K562 (cell line): ENCODE measurements around the gene CLIC1. TPM values are rescaled to one million over a fixed set of nuclear protein-coding genes. Genes with fewer than 3 reads are reported as not detected.

Source experiments
- ATAC-seq: fragments of 200-7000 bp; cut with Tn5 transposase; 3 replicates; pipeline ENCODE4 v1.9.1; 2020; ENCODE audit warnings: moderate library complexity
- BruUV-seq: library from RNA; stranded (reverse); fragments of 400-500 nt; replicated peaks from 2 replicates; lab custom pipeline; 2021; lab: Mats Ljungman, UMichigan
- CTCF ChIA-PET: fragments of 300-600 bp; formaldehyde crosslinking; extraction: SDS; loops from one replicate; lab custom pipeline; 2021; ENCODE audit warnings: low intra/inter-chr PET ratio; lab: Yijun Ruan, JAX
- POLR2A ChIA-PET: fragments of 300-600, 350-650 bp; sonication (Branson Sonifier 250); formaldehyde crosslinking; extraction: SDS; loops from one replicate; lab custom pipeline; 2021; ENCODE audit warnings: antibody characterized with exemption, inconsistent platforms; lab: Yijun Ruan, JAX
- DNase-seq, 4 experiments: peaks; one replicate each; pipeline versions ENCODE4 v3.0.0 to v3.0.0-alpha.2; 2011 to 2018; ENCODE audit warnings: low spot score in 3 of 4, mixed read lengths in 3 of 4; ENCODE audit errors: extremely low read depth in 1 of 4
- FAIRE-seq: peaks from 2 replicates; lab custom pipeline; 2011; peaks lifted over from hg19 to GRCh38; lab: Jason Lieb, UNC
- H2AFZ ChIP-seq: 2 replicates; pipeline ENCODE4 v1.6.0; 2011; ENCODE audit warnings: low read depth, low read length, control low read depth, inconsistent platforms
- H3K27ac ChIP-seq: fragments of 200-600 bp; 3 replicates; pipeline ENCODE4 v1.8.0; 2011; ENCODE audit warnings: low read depth, mild to moderate bottlenecking, control low read depth, inconsistent platforms, low read length, moderate library complexity, mixed read lengths; ENCODE audit errors: extremely low read depth
- H3K27me3 ChIP-seq, 2 experiments: fragments of 300-600 bp in 1 of 2; 2 replicates in 1 of 2; 3 replicates in 1 of 2; pipeline versions ENCODE4 v1.6.0 to v1.8.0; 2011; ENCODE audit warnings: inconsistent platforms in 2 of 2, low read length in 2 of 2, mild to moderate bottlenecking in 1 of 2, mixed read lengths in 1 of 2, moderate library complexity in 1 of 2; ENCODE audit not compliant: control insufficient read depth in 2 of 2, insufficient read depth in 2 of 2
- H3K36me3 ChIP-seq: fragments of 300-600 bp; 3 replicates; pipeline ENCODE4 v1.8.0; 2011; ENCODE audit warnings: mild to moderate bottlenecking, low read length, inconsistent platforms; ENCODE audit not compliant: control insufficient read depth, insufficient read depth
- H3K4me1 ChIP-seq, 2 experiments: fragments of 200-600 bp in 1 of 2; replicated peaks in 1 of 2; 2 replicates in 1 of 2; 3 replicates in 1 of 2; pipeline versions ENCODE4 v1.5.1 to v1.8.0; 2011; ENCODE audit warnings: inconsistent platforms in 2 of 2, low read length in 2 of 2, mild to moderate bottlenecking in 1 of 2, mixed read lengths in 1 of 2, moderate library complexity in 1 of 2; ENCODE audit not compliant: control insufficient read depth in 2 of 2, insufficient read depth in 2 of 2
- H3K4me2 ChIP-seq: 2 replicates; pipeline ENCODE4 v1.6.1; 2011; ENCODE audit warnings: low read length, control low read depth, inconsistent platforms, mixed read lengths; ENCODE audit not compliant: insufficient read depth
- H3K4me3 ChIP-seq: fragments of 200-600 bp; sonication (generic), shearing (Covaris generic); 2 replicates; pipeline ENCODE4 v1.5.1; 2016; ENCODE audit warnings: control low read depth, inconsistent platforms
- H3K79me2 ChIP-seq: fragments of 200-600 bp; 3 replicates; pipeline ENCODE4 v1.8.0; 2011; ENCODE audit warnings: low read length, inconsistent platforms; ENCODE audit not compliant: control insufficient read depth, insufficient read depth
- H3K9ac ChIP-seq, 2 experiments: 2 replicates each; pipeline versions ENCODE4 v1.6.0 to v1.6.1; 2011; ENCODE audit warnings: low read depth in 2 of 2, low read length in 2 of 2, control low read depth in 1 of 2, inconsistent platforms in 1 of 2, mild to moderate bottlenecking in 1 of 2, mixed read lengths in 1 of 2; ENCODE audit not compliant: insufficient read depth in 1 of 2
- H3K9me1 ChIP-seq: one replicate; pipeline ENCODE4 v1.6.0; 2011; ENCODE audit warnings: inconsistent platforms, mild to moderate bottlenecking, low read length, moderate library complexity; ENCODE audit not compliant: control insufficient read depth, insufficient read depth
- H3K9me3 ChIP-seq: replicated peaks from 2 replicates; pipeline ENCODE4 v1.5.1; 2011; ENCODE audit warnings: low read depth, low read length, inconsistent platforms; ENCODE audit not compliant: control insufficient read depth, insufficient read depth
- H4K20me1 ChIP-seq: replicated peaks from 2 replicates; pipeline ENCODE4 v1.6.1; 2011; ENCODE audit warnings: low read length, inconsistent platforms, mixed read lengths; ENCODE audit not compliant: control insufficient read depth, insufficient read depth
- ATF7 ChIP-seq: fragments of 450-650 bp; IDR thresholded peaks from 2 replicates; pipeline ENCODE4 v1.7.1; 2014; ENCODE audit warnings: mild to moderate bottlenecking, moderate library complexity
- CXXC5 ChIP-seq: fragments of 250-450 bp; sonication (Bioruptor Pico); IDR thresholded peaks from 2 replicates; pipeline ENCODE4 v1.8.0; 2022; ENCODE audit warnings: inconsistent platforms, mild to moderate bottlenecking, moderate library complexity
- FIP1L1 ChIP-seq: fragments of 200-400 bp; formaldehyde crosslinking; IDR thresholded peaks from 2 replicates; pipeline ENCODE4 v1.6.1; 2018; ENCODE audit warnings: mild to moderate bottlenecking, low read depth, low read length; ENCODE audit not compliant: poor library complexity, severe bottlenecking
- HNRNPH1 ChIP-seq: fragments of 200-400 bp; formaldehyde crosslinking; optimal IDR thresholded peaks from 2 replicates; pipeline ENCODE3; 2017; ENCODE audit warnings: low read depth, mild to moderate bottlenecking, low read length, moderate library complexity
- MAZ ChIP-seq, 2 experiments: fragments of 450-650 bp in 1 of 2; sonication (generic) in 1 of 2; formaldehyde crosslinking; IDR thresholded peaks in 1 of 2; conservative IDR thresholded peaks in 1 of 2; 2 replicates each; pipeline versions ENCODE4 v1.4.0 to v1.5.0; 2020; ENCODE audit warnings: mild to moderate bottlenecking in 1 of 2, missing genetic modification reagents in 1 of 2
- RBM22 ChIP-seq: fragments of 200-400 bp; formaldehyde crosslinking; IDR thresholded peaks from 2 replicates; pipeline ENCODE4 v1.6.1; 2018; ENCODE audit warnings: low read length, low read depth; ENCODE audit not compliant: poor library complexity, severe bottlenecking
- RBM39 ChIP-seq: fragments of 200-400 bp; formaldehyde crosslinking; optimal IDR thresholded peaks from 2 replicates; pipeline ENCODE3; 2018; ENCODE audit warnings: low read depth, low read length
- RNF2 ChIP-seq: sonication (generic); IDR thresholded peaks from 2 replicates; pipeline ENCODE4 v1.6.1; 2016
- ZC3H4 ChIP-seq: sonication (generic); formaldehyde crosslinking; IDR thresholded peaks from 2 replicates; pipeline ENCODE4 v1.9.0; 2021; ENCODE audit warnings: missing genetic modification reagents, borderline replicate concordance
- ZC3H8 ChIP-seq: fragments of 450-650 bp; IDR thresholded peaks from 2 replicates; pipeline ENCODE4 v1.6.1; 2017
- ZNF184 ChIP-seq: sonication (generic); formaldehyde crosslinking; IDR thresholded peaks from 2 replicates; pipeline ENCODE4 v1.5.0; 2020; ENCODE audit warnings: missing genetic modification reagents
- ZNF24 ChIP-seq: fragments of 450-650 bp; IDR thresholded peaks from 2 replicates; pipeline ENCODE4 v1.6.1; 2016
- ZNF324 ChIP-seq: fragments of 250-450 bp; sonication (Bioruptor Pico); IDR thresholded peaks from 2 replicates; pipeline ENCODE4 v1.4.0; 2020; ENCODE audit warnings: mild to moderate bottlenecking
- WGBS: fragments of 100-300 bp; shearing (Covaris generic); methylation state at CpG from one replicate; pipeline ENCODE4 v1.1.6; 2016; ENCODE audit warnings: low coverage, mixed read lengths; ENCODE audit not compliant: insufficient coverage; ENCODE audit errors: missing lambda C conversion rate; 5-methylcytosine and 5-hydroxymethylcytosine counted together
- in situ Hi-C: fragments of 300-500 bp; cut with MboI; formaldehyde crosslinking; loops from 4 replicates; pipeline ENCODE4 v1.15.0; 2018; ENCODE audit warnings: inconsistent platforms, mixed read lengths
- intact Hi-C: fragments of 100-400 bp; cut with micrococcal nuclease; formaldehyde crosslinking; loops from 2 replicates; pipeline ENCODE4 v1.14.2; 2022
- polyA plus RNA-seq, 8 experiments: library from polyadenylated mRNA; depleted of rRNA in 4 of 8; stranded (reverse) in 5 of 8; unstranded in 3 of 8; fragments of >200 nt; fragmentation: Nextera tagmentation in 2 of 8; fragmentation: Illumina TruSeq in 1 of 8; extraction: Ambion mirVana in 2 of 8; extraction: Trizol in 1 of 8; gene quantifications; 2 replicates each; pipeline versions ENCODE4 v1.2.1 to v1.2.3, GENCODE V29; 2011 to 2014; ENCODE audit warnings: inconsistent platforms in 1 of 8, missing spikeins in 1 of 8
- total RNA-seq, 7 experiments: library from RNA; depleted of rRNA in 6 of 7; stranded (reverse); fragments of >200 nt in 6 of 7; fragmentation: Illumina TruSeq in 2 of 7; extraction: Trizol in 2 of 7; gene quantifications; 2 replicates each; pipeline versions ENCODE4 v1.2.1 to v1.2.3, GENCODE V29; 2011 to 2021; ENCODE audit warnings: low replicate concordance in 1 of 7
- TF ChIP-seq, protein P1 (sequence below): sonication (generic); formaldehyde crosslinking; IDR thresholded peaks from 2 replicates; pipeline ENCODE4 v1.9.0; 2022; ENCODE audit warnings: mild to moderate bottlenecking, missing genetic modification reagents
- TF ChIP-seq, protein P2 (sequence below): fragments of 450-650 bp; IDR thresholded peaks from 2 replicates; pipeline ENCODE4 v1.6.1; 2016; ENCODE audit warnings: missing biosample characterization, missing genetic modification characterization
- TF ChIP-seq, protein P3 (sequence below): sonication (generic); formaldehyde crosslinking; IDR thresholded peaks from 2 replicates; pipeline ENCODE4 v1.9.0; 2022; ENCODE audit warnings: mild to moderate bottlenecking, missing genetic modification reagents
- TF ChIP-seq, protein P4 (sequence below): sonication (generic); formaldehyde crosslinking; IDR thresholded peaks from 2 replicates; pipeline ENCODE4 v1.8.0; 2022; ENCODE audit warnings: mild to moderate bottlenecking, missing genetic modification reagents, borderline replicate concordance
- TF ChIP-seq, protein P5 (sequence below): fragments of 250-450 bp; sonication (Bioruptor Pico); IDR thresholded peaks from 2 replicates; pipeline ENCODE4 v1.9.0; 2021; ENCODE audit warnings: mild to moderate bottlenecking

Gene CLIC1
- total and polyA plus RNA-seq, 9 of the 15 experiments (the other 6 are each of a cell fraction or from before 2014, with no cell fraction given) = 1,267 to 2,419 (median 1,808) TPM

DNA sequence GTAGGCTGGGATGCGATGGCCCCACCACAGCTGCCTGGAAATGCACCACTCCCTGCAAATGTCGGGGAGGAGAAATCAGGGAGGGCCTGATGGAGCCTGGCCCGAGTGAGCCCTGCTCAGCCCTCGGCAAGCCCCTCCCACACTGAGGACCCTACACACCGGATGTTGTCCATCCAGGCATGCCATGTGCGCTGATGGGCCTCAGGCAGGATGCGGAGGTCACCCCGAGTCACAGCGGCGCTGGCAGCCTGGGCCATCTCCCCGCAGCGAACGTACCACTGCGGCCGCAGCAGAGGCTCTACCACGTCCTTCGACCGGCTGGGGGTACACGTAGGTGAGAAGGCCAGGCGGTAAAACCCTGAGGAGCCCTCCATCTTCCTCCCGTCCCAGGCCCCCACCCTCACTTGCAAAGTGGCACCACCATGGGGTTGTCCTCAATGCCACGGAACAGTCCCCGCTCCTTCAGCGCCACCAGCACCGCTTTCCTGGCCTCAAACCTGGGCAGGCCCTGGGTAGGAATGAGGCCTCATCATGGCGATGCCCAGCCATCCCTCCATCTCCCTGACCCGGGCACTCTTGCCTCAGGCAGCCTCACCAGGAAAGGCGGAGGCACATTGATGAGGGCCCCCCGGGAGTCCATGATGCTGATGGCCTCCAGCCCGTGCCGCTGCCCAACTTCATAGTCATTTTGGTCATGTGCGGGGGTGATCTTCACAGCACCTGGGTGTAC lies 46.0 kb upstream of the CLIC1 start:
- BruUV-seq = TSS peak; percentile 35
- H3K9ac ChIP-seq = peak overlapping the region in 1 of 2 experiments; percentile 40; a peak in 1 of 4 replicates
- H3K36me3 ChIP-seq = peaks cover 98% of the 10 kb centered on the region; the same call in 2 of the 3 replicates
- H3K9me1 ChIP-seq = no peaks in the 10 kb centered on the region
- no peak overlapping the region for H2AFZ ChIP-seq
- no peak for DNase-seq
- H3K79me2 ChIP-seq = no peaks in the 10 kb centered on the region
- H3K27ac ChIP-seq = no peak overlapping the region
- H3K4me3 ChIP-seq = no peak overlapping the region
- intact Hi-C loops (no loop called here), in situ Hi-C loops (no loop called here)
- no peaks in the 10 kb centered on the region for H3K9me3 ChIP-seq
- ChIA-PET CTCF (no interaction called here), POLR2A (interaction anchor here (0.9 to 5.5 kb wide), 3 partner anchors 8 to 48 kb away, joined by 3 to 47 read pairs (median 3); no protein-coding TSS in a partner anchor)
- ATAC-seq = no peak
- no peaks in the 10 kb centered on the region for H4K20me1 ChIP-seq
- 94% methylated on average over 32 of the region's 32 CpGs for WGBS
- H3K4me2 ChIP-seq = no peak overlapping the region
- H3K4me1 ChIP-seq = peaks cover 12 to 50% of the 10 kb centered on the region in 2 experiments
- no peak for FAIRE-seq
- H3K27me3 ChIP-seq = no peaks in the 10 kb centered on the region
- no peak for TF ChIP-seq ATF7
- TF ChIP-seq ZNF184 = 0 out of 2 replicates have a peak, but pooled peaks have one; percentile 7
- TF ChIP-seq, protein P1, sequence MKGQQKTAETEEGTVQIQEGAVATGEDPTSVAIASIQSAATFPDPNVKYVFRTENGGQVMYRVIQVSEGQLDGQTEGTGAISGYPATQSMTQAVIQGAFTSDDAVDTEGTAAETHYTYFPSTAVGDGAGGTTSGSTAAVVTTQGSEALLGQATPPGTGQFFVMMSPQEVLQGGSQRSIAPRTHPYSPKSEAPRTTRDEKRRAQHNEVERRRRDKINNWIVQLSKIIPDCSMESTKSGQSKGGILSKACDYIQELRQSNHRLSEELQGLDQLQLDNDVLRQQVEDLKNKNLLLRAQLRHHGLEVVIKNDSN = peak; percentile 32; the same call in 1 of the 2 replicates
- TF ChIP-seq ZNF324 (CRISPR knock-in tag) = no peak
- 0 out of 4 replicates have a peak, but pooled peaks of 1 of the 2 experiments have one; percentile 25 for TF ChIP-seq MAZ (CRISPR knock-in tag; conservative IDR thresholded peaks at IDR 0.05 in 1 of 2, IDR thresholded peaks at IDR 0.05 in 1 of 2)
- peak; percentile 55 for TF ChIP-seq FIP1L1
- TF ChIP-seq HNRNPH1 = no peak
- peak; percentile 30 for TF ChIP-seq RBM22
- TF ChIP-seq RBM39 = no peak
- TF ChIP-seq, protein P2, sequence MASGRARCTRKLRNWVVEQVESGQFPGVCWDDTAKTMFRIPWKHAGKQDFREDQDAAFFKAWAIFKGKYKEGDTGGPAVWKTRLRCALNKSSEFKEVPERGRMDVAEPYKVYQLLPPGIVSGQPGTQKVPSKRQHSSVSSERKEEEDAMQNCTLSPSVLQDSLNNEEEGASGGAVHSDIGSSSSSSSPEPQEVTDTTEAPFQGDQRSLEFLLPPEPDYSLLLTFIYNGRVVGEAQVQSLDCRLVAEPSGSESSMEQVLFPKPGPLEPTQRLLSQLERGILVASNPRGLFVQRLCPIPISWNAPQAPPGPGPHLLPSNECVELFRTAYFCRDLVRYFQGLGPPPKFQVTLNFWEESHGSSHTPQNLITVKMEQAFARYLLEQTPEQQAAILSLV (tag) = no peak
- TF ChIP-seq, protein P3, sequence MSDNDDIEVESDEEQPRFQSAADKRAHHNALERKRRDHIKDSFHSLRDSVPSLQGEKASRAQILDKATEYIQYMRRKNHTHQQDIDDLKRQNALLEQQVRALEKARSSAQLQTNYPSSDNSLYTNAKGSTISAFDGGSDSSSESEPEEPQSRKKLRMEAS (CRISPR knock-in tag) = peak; percentile 27; the same call in 1 of the 2 replicates
- TF ChIP-seq, protein P4, sequence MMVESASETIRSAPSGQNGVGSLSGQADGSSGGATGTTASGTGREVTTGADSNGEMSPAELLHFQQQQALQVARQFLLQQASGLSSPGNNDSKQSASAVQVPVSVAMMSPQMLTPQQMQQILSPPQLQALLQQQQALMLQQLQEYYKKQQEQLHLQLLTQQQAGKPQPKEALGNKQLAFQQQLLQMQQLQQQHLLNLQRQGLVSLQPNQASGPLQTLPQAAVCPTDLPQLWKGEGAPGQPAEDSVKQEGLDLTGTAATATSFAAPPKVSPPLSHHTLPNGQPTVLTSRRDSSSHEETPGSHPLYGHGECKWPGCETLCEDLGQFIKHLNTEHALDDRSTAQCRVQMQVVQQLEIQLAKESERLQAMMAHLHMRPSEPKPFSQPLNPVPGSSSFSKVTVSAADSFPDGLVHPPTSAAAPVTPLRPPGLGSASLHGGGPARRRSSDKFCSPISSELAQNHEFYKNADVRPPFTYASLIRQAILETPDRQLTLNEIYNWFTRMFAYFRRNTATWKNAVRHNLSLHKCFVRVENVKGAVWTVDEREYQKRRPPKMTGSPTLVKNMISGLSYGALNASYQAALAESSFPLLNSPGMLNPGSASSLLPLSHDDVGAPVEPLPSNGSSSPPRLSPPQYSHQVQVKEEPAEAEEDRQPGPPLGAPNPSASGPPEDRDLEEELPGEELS (CRISPR knock-in tag) = peak; percentile 57; the same call in 1 of the 2 replicates
- no peak for TF ChIP-seq CXXC5 (CRISPR knock-in tag)
- TF ChIP-seq, protein P5, sequence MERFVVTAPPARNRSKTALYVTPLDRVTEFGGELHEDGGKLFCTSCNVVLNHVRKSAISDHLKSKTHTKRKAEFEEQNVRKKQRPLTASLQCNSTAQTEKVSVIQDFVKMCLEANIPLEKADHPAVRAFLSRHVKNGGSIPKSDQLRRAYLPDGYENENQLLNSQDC (CRISPR knock-in tag) = no peak
- no peak for TF ChIP-seq RNF2
- no peak for TF ChIP-seq ZC3H8
- peak; percentile 74; the same call in 1 of the 2 replicates for TF ChIP-seq ZC3H4 (CRISPR knock-in tag)
- TF ChIP-seq ZNF24 = no peak
